ENCODE measurements around the gene SRCIN1.

SRCIN1 gene

GRCh38 chr17:38598995-38599394, 6.8 kb downstream of the SRCIN1 start:
- DNase-seq: no peak

DNA sequence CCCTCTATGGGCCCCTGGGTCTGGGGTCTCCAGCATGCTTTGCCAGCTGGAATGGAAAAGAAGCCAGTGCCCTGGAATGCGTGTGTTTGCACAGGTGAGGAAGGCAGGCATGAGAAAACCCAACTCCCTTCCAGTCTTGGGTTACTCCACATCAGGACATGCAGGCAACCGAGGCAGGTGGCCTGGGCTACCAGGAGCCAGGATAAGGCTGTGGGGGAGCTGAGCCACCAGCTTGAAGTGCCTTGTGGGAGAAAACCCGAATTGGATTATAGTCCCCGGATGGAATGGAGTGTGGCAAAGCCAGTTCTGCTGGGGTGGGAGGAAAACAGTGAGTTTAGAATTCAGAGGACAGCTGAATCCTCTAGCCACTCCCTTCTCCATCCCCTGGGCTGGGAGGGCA, 7.2 kb downstream of the SRCIN1 start:
- DNase-seq: no peak

- DNase-seq: no peak
Measured at GRCh38 chr17:38597375-38597774, 8.4 kb downstream of the SRCIN1 start.

- no peak for DNase-seq
Measured at GRCh38 chr17:38596651-38597050, 9.1 kb downstream of the SRCIN1 start.

DNA sequence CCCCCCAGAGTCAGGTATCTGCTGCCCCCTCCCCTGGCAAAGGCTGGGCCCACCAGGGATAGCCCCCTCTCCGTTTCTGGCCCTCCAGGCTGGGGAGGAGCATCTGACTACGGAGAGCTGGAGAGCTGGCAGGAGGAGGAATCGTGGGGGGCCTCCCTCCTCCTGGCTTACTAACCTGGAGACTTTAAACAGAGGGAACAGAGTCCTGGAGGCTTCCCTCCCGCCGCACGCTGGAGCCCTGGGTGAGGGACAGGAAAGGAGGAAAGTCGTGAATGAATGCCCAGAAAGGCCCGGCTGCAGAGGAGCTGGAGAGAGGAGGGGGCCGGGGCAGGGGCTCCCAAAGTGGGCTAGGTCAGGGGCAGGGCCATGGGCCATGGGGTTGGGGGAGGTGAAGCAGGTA, 9.9 kb downstream of the SRCIN1 start:
- DNase-seq: no peak

- no peak for DNase-seq
Measured at GRCh38 chr17:38594152-38594551, 11.6 kb downstream of the SRCIN1 start.

DNA sequence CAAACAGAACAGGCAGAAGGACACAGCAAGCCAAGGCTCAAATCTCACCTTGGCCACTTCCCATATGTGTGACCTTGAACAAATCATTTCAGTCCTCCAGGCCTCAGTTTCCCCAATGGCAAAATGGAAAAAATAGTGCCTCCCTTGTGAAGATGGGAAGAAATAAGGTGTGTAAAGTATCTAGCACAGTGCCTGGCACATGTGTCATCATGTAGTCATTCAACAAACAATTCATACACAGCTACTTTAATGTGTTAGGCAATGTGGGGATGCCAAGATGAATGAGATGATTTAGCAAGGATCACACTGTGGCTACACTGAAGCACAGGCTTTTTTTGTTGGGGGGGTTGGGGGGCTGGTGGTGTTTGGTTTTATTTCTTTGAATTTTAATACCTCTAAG, 13.3 kb downstream of the SRCIN1 start:
- DNase-seq: no peak

DNA sequence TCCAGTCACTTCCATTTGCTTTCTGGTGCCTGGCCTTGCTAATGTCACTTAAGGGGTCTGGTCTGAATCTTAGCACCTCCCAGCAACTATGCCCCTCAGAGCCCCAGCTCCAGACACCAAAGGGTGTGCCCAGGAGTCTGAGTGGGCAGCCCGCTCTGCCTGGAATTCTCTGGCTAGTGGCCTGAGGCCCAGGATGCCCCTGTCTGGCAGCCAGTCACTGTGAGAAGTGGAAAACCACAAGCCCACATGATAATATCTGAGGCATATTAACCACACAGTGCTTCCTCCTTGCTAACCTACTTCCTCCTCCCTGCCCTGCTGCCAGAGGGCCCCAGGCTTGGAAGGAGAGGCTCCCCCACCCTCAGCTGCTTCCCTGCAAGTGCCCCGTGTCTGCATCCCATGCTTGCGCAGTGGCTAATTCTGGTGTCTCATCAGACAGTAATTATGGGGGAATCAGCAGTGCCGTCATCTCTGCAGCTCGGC, 14.0 kb downstream of the SRCIN1 start:
- DNase-seq: no peak

DNA sequence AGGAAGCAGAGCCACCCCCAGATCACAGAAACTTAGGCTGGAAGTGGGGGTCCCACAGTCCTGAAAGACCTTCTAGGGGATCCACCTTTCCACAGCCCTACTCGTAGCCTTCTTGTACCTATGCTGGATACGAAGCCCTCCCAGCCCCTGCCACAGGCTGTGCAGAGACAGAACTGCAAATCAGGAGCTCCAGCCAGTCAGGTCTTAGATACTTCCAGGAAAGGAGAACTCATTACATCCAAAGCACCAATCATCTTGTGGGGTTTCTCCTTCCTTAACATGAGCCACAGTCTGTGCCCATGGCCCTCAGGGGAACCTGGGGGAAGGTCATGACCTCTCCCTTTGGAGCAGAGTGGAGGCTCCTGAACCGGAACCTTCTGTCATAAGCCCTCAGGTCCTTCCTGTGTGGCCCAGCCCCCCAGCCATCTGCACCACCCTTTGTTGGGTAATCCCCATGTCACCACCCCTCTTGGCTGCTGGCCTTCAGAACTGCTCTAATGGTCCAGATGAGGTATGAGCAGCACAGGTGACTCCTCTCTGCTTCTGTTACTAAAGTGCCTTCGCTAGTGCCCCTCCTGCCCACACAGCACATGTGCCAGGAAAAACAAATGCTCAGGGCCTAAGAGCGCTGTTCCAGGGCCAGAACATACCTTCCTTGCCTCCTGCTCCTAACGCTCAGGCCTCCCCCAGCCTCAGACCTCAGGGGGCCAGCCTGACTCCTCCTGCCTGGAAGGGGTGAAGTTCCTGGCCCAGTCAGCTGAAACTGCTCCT, 14.6 kb downstream of the SRCIN1 start:
- DNase-seq: no peak

DNA sequence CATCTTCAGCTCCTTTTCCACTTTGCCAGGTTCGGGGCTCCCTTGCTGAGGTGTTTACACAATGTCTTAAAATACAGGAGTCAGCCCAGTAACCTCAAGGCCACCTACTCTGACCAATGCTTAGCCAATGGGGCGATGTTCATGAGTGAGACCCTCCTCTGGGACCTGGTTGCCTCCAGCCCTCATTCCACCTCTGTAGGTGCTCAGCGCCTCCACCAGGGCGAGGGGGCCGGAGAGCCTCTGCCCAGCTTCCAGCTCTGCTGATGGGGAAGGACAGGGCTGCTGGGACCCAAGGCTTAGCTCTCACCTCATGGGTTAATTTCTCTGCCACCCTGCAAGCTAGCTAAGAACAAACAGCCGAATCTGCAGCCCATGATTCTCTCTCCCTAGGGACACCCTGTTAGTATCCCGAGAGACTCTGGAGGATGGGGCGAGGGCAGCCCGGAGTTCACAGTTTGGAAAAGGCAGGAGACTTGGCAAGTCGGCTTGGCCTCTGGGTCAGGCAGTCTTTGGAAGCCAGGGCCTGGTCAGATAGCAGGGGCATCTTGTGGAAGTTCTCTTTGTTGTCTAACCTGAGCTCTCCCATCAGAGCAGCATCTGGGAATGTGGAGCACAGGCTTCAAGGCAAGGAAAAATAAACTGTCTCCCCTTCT, 16.2 kb downstream of the SRCIN1 start:
- no peak for DNase-seq

- DNase-seq: no peak
Measured at GRCh38 chr17:38588788-38589174, 17.0 kb downstream of the SRCIN1 start.

DNA sequence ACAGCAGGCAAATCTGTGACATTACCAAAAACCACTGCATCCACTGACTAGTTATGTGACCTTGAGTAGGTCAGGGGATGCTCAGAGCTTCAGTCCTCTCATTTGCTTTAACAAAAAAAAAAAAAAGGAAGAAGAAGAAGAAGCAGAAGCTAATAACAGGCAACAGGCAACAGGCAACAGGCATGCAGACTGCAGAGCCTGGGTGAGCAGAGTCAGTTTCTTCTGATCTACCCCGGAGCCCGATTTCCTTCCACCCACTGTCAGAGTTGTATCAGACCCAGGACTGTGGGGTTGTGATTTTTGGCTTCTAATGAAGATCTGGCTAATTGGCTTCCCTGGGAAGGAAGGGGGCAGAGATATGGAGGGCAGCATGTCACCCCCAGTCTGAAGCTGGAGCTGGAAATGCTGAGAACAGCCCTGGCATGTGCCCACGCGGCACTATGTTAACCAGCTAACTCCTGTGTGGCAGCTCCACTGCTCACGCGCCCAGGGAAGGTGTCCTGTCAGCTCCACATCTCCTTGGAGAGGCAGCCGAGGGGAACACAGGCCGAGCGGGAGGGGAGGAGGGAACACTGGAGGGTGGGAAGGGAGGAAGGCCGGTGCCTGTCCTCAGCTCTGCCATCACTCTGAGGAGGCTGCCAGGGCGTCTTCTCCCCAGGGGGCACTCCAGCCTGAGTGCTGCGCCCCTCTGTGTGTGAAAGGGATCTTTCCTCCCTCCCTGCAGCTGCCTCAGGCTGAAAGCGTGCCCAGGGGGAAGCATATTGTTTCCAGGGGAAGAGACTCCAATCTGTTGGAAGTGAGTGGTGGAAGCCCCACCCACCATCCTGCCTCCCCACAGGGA, 17.6 kb downstream of the SRCIN1 start:
- no peak for DNase-seq

GRCh38 chr17:38587203-38587602, 18.5 kb downstream of the SRCIN1 start:
- no peak for DNase-seq

DNA sequence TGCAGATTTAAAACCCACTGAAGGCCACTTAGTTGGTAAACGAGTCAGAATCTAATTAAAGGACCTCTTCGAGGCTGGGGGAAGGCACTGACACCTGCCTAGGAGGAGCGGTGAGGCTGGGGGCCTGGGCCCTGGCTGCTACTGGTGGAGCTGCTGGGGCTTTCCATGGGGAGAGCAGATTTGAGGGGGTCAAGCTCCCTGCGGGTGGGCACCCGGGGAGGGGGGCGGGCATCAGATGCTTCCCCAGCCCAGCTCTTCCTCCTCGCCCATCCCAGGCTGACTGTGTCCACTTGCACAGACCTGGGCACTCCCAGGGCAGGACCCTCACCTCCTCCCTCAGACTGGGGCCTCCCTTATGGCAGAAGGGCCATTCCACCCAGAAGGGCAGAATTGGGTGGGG, 19.0 kb downstream of the SRCIN1 start:
- DNase-seq: no peak

DNA sequence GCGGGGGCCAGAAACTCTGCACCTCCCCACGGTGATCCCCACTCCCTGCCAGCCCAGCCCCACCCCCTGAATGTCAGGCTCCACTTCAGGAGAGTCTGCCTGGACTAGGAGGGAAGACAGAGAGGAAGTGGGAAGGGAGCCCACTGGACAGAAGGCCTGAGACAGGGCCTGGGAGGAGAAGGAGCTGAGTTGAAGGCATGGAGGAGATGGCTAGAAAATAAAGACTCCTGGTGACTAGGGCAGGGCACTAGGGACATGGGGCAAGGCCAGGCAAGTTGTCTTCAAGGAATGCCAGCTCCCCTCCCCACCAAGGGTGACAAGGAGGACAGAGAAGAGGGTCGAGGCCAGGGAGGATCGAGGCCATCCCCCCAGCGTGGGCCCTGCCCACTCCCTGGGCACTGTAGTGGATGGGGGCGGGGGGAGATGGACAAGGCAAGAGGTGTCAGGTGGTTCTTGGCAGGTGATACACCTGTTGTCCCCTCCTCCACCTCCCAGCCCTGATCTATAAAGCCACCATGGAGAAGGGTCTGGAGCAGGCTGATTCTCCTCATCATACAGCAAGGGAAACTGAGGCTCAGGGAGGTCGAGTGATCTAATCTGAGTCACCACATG, 19.7 kb downstream of the SRCIN1 start:
- DNase-seq: no peak

GRCh38 chr17:38585056-38585917, 20.5 kb downstream of the SRCIN1 start:
- DNase-seq: no peak

- peak; percentile 84 for DNase-seq
Measured at GRCh38 chr17:38584350-38584925, 21.3 kb downstream of the SRCIN1 start.

DNA sequence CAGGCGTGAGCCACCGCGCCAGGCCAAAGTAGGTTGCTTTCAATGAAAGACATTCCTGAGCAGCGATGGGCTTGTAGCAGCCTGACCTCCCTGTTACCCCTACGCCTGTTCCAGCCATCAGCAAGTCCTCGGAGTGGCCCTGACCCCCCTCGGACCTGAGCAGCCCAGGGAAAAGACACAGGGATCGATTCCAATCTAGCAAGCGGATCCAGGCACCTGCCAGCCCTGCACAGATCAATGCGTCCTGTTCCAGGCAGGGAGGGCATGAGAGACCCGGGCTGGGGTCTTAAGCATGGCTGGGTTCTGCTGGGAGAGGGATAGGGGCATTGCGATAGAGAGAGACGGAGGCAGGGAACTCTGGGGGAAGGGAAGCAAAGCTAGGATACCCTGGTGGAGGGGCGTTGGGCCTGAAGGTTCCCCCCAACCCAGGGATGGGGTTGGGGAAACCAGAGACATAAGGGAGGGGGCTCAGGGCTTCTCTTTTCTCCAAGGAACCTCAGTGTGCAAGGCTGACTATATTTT, 21.9 kb downstream of the SRCIN1 start:
- no peak for DNase-seq

GRCh38 chr17:38583176-38583575, 22.6 kb downstream of the SRCIN1 start:
- DNase-seq: no peak

DNA sequence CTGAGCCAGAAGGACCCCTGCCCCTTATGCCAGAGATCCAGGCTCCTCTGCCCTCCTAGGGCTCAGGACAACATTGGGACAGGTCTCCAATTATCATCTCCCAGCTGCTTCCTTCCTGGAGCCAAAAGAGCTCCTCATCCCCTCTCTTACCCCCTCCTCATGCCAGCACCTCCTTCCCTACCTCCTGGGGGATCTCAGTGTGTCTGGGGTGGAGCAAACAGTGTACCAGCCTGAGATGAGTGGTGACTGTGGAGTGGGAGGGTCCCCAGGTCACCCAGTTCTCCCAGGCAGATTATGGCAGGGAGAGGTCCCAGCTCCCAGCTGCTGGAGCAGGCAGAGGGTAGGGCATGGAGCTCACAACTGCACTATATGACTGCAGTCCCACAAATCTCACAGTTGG, 23.7 kb downstream of the SRCIN1 start:
- DNase-seq: no peak

- no peak for DNase-seq
Measured at GRCh38 chr17:38579934-38580333, 25.8 kb downstream of the SRCIN1 start.

DNA sequence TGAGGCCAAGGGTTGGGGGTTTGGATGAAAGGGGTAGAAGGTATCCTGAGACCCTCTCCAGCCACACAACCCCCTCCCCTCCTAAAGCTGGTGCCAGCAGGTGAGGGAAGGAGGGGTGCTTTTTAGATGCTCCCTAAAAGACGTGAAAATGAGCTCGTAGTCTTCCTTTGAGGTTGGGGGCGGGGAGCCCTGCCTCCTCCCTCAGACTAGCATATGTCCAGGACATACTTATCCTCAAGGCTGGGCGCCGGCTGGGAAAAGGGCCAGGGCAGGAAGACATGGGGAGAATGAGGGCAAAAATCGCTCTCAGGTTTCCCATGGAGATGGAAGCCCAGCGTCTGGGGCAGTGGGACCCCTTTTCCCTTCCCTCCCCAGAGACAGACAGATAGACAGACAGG, 26.7 kb downstream of the SRCIN1 start:
- DNase-seq: no peak

Data from activated CD8-positive, alpha-beta memory T cell treated with anti-CD3 and anti-CD28 coated beads for 24 hours (primary cell).